BJ (cell line): ENCODE measurements around the gene EPB41L4A. TPM values are rescaled to one million over a fixed set of nuclear protein-coding genes. Genes with fewer than 3 reads are reported as not detected.

Experiments
- CTCF ChIA-PET: fragments of 350-600 bp; formaldehyde crosslinking; extraction: SDS; loops from one replicate; lab custom pipeline; 2021; ENCODE audit warnings: antibody characterized with exemption, inconsistent platforms; lab: Yijun Ruan, JAX
- POLR2A ChIA-PET: fragments of 300-600 bp; sonication (Branson Sonifier 250); formaldehyde crosslinking; extraction: SDS; loops from one replicate; lab custom pipeline; 2021; ENCODE audit warnings: antibody characterized with exemption; lab: Charles Lee
- DNase-seq: peaks from one replicate; pipeline ENCODE4 v3.0.0-alpha.2; 2011; ENCODE audit warnings: low read depth
- H3K27me3 ChIP-seq: 2 replicates; pipeline ENCODE4 v1.6.0; 2011; ENCODE audit warnings: low read length; ENCODE audit not compliant: control insufficient read depth, insufficient read depth
- H3K36me3 ChIP-seq: 2 replicates; pipeline ENCODE4 v1.5.1; 2011; ENCODE audit warnings: low read length; ENCODE audit not compliant: control insufficient read depth, insufficient read depth
- H3K4me3 ChIP-seq: 2 replicates; pipeline ENCODE4 v1.5.1; 2011; ENCODE audit warnings: low read depth, mild to moderate bottlenecking, control low read depth, low read length
- polyA plus RNA-seq: library from polyadenylated mRNA; depleted of rRNA; stranded (reverse); fragments of >200 nt; gene quantifications from 2 replicates; pipeline ENCODE4 v1.2.3, GENCODE V29; 2011
- TF ChIP-seq, protein P1 (sequence below): IDR thresholded peaks from 2 replicates; pipeline ENCODE4 v1.5.1; 2011; ENCODE audit warnings: low read depth, mild to moderate bottlenecking, control low read depth, inconsistent platforms, low read length, moderate library complexity; ENCODE audit not compliant: insufficient read depth

EPB41L4A gene
- polyA plus RNA-seq, 1 experiment = 0.04 TPM

DNA sequence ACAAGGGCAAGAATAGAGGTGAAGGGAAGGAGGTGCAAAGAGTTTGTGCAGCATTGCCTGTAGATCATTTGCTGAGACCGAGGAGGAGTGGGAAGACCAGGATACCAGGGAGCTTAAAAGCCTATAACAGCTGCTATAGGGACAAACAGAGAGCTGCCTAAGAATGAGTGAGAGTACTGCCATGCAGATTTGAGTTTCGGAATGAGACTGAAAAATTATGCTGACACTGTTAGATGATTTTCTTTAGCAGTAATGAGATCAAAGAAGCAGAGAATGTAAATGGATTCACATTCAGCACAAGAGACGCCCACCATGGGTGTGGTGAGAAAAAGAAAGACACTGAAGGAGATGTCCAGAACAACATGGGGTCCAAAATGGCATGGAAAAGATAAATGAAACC is 69.7 kb downstream of the EPB41L4A start:
- ChIA-PET CTCF (no interaction called here), POLR2A (no interaction called here)
- H3K27me3 ChIP-seq = no peaks in the 10 kb centered on the region
- H3K36me3 ChIP-seq = no peaks in the 10 kb centered on the region
- TF ChIP-seq, protein P1, sequence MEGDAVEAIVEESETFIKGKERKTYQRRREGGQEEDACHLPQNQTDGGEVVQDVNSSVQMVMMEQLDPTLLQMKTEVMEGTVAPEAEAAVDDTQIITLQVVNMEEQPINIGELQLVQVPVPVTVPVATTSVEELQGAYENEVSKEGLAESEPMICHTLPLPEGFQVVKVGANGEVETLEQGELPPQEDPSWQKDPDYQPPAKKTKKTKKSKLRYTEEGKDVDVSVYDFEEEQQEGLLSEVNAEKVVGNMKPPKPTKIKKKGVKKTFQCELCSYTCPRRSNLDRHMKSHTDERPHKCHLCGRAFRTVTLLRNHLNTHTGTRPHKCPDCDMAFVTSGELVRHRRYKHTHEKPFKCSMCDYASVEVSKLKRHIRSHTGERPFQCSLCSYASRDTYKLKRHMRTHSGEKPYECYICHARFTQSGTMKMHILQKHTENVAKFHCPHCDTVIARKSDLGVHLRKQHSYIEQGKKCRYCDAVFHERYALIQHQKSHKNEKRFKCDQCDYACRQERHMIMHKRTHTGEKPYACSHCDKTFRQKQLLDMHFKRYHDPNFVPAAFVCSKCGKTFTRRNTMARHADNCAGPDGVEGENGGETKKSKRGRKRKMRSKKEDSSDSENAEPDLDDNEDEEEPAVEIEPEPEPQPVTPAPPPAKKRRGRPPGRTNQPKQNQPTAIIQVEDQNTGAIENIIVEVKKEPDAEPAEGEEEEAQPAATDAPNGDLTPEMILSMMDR = no peak
- H3K4me3 ChIP-seq = no peak overlapping the region
- no peak for DNase-seq

DNA sequence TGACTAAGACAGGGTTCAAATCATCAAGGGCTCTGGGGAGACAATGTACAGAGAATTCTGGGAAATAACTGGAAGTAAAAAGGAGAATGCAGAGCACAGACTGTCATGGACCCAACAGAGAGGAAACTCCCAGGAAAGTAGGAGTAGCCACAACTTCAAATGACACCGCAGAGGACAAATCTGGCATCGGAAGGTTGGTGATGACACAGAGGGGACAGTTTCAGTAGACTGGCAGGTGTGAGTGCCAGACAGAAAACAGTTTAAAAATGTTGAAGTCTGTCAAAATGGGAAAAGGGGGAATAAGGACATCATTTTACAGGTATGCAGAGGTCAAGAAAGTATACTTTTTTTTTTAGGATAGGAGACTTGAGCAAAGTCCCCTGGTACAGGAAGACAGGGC is 70.2 kb downstream of the EPB41L4A start:
- CTCF ChIA-PET = no interaction called here

DNA sequence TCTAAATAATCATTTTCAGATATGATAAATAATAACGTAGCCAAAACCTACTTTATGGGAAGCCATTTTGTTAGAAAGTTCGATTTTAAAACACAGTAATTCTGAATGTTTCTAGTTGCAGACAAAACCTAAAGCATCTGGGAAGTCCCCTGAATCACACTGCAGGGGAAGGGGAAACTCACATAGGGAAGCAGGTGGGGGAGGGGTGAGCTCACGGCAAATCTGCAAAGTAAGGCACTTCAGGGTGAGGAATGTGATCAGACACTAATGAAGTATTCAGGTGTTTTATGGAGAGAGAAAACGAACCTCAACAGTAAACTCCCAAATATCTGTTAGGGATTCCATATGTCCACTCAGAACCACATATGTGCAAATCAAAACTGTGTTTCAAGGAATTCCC is 70.7 kb downstream of the EPB41L4A start:
- ChIA-PET POLR2A (no interaction called here), CTCF (no interaction called here)
- H3K36me3 ChIP-seq = no peaks in the 10 kb centered on the region
- TF ChIP-seq, protein P1 = no peak
- no peak overlapping the region for H3K4me3 ChIP-seq
- no peak for DNase-seq
- H3K27me3 ChIP-seq = no peaks in the 10 kb centered on the region

More for the DNA sequence above, 70.2 kb downstream of the EPB41L4A start:
- Histone ChIP-seq H3K27me3 (no peaks in the 10 kb centered on the region), H3K4me3 (no peak overlapping the region), H3K36me3 (no peaks in the 10 kb centered on the region)
- TF ChIP-seq, protein P1 = no peak
- DNase-seq = no peak
- POLR2A ChIA-PET = no interaction called here

DNA sequence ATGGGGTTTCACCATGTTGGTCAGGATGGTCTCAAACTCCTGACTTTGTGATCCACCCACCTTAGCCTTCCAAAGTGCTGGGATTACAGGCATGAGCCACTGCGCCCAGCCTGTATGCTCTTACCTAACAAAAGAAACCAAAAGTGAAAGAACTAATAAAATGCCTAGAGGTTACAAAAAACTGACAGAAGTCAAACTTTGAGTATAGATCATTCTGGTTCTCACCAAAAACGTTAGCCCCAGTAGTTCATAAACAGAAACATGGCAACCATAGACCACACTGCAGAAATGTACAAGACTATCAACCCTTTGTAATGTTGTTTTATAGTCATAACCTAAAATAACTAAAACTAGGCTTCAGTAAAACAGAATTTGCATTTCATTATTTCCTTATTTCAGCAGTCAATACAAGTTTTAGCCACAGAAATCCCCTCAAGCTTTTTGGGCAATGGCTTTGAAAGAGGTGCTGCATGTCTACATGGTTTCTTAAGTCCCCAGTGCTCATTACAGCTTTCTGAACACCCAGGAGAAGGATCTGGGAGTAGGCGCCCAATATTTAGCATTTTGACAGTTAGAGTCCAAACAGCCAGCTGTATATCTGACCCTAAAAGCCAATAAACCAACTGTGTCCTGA is 72.5 kb downstream of the EPB41L4A start:
- no peaks in the 10 kb centered on the region for H3K36me3 ChIP-seq
- no peaks in the 10 kb centered on the region for H3K27me3 ChIP-seq
- POLR2A ChIA-PET = no interaction called here
- no peak overlapping the region for H3K4me3 ChIP-seq
- DNase-seq = no peak
- TF ChIP-seq, protein P1 = no peak
- CTCF ChIA-PET = no interaction called here

DNA sequence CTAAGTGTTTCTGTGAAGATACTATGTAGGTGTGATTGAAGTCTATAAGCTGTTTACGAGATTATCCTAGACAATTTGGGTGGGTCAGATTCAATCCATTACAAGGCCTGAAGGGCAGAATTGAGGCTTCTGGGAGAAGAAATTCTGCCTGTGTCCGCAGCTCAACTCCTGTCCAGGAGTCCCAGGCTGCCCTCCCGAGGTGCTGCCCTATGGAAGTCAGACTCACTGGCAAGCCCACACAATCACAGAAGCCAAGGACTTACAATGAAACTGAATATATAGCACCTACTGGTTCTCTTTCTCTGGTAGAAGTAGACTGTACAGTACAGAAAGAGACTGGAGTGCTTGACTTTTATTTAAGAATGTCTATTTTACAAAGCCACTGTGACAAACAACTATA is 74.5 kb downstream of the EPB41L4A start:
- TF ChIP-seq, protein P1 = no peak
- CTCF ChIA-PET = no interaction called here
- DNase-seq = no peak
- H3K4me3 ChIP-seq = no peak overlapping the region
- no peaks in the 10 kb centered on the region for H3K27me3 ChIP-seq
- no peaks in the 10 kb centered on the region for H3K36me3 ChIP-seq
- POLR2A ChIA-PET = no interaction called here
